ENCODE measurements around the gene SBF1. TPM values are rescaled to one million over a fixed set of nuclear protein-coding genes. Genes with fewer than 3 reads are reported as not detected.

Gene SBF1
- total RNA-seq, 3 donors from 2014 or later (not counting 1 experiment from before 2014, with no cell fraction given), result 235 to 284 (median 242) TPM

GRCh38 chr22:50517495-50518260, 42.8 kb upstream of the SBF1 start:
- Histone ChIP-seq H3K4me3 (ENCODE audit: low read length) (no peak overlapping the region), H3K4me1 (ENCODE audit: control insufficient read depth, insufficient read depth, low read length) (no peaks in the 10 kb centered on the region), H3K36me3 (ENCODE audit: control insufficient read depth, insufficient read depth, low read length) (peaks cover 44% of the 10 kb centered on the region), H3K27ac (ENCODE audit: low read length) (no peak overlapping the region), H3K27me3 (ENCODE audit: control insufficient read depth, insufficient read depth, low read length) (no peaks in the 10 kb centered on the region), H3K9me3 (ENCODE audit: control insufficient read depth, insufficient read depth, low read length) (no peaks in the 10 kb centered on the region)
- Mint-ChIP-seq H3K4me3 (no peak overlapping the region), H3K36me3 (no peaks in the 10 kb centered on the region), H3K27me3 (ENCODE audit: low read depth in 2 of 2) (no peaks in the 10 kb centered on the region), H3K9me3 (no peaks in the 10 kb centered on the region), H3K4me1 (peaks cover 13 to 15% of the 10 kb centered on the region in 2 donors), H3K27ac (no peak overlapping the region)
- TF ChIP-seq CTCF (IDR thresholded peaks at IDR 0.05), result no peak
- ATAC-seq (no peak), DNase-seq (no peak)
- 96% methylated on average over 20 of the region's 20 CpGs for WGBS (ENCODE audit: insufficient coverage)
- intact Hi-C loops (cut with micrococcal nuclease), result no loop called here

DNA sequence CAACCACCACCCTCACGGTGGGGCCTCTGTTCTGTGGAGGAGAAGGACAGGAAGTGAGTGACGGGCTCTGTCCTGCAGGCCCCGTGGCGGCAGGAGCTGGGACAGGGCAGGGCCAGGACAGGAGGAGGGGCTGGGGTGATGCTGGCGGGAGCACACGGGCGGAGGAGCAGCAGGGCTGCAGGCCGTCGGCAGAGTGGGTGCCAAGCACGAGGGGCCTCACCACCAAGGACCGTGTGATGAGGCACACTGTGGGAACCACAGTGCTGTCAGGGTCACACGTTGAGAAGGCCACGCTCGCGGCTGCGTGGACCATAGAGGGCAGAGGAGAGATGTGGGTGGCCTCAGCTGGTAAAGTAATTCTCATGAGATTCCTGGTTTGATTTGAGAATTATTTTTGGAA, 42.1 kb upstream of the SBF1 start:
- H3K9me3 Mint-ChIP-seq, result no peaks in the 10 kb centered on the region

GRCh38 chr22:50516068-50516467, 41.2 kb upstream of the SBF1 start:
- Histone ChIP-seq H3K4me3 (ENCODE audit: low read length) (no peak overlapping the region), H3K27ac (ENCODE audit: low read length) (no peak overlapping the region), H3K4me1 (ENCODE audit: control insufficient read depth, insufficient read depth, low read length) (no peaks in the 10 kb centered on the region), H3K27me3 (ENCODE audit: control insufficient read depth, insufficient read depth, low read length) (no peaks in the 10 kb centered on the region), H3K36me3 (ENCODE audit: control insufficient read depth, insufficient read depth, low read length) (peaks cover 31% of the 10 kb centered on the region), H3K9me3 (ENCODE audit: control insufficient read depth, insufficient read depth, low read length) (no peaks in the 10 kb centered on the region)
- Mint-ChIP-seq H3K4me3 (no peak overlapping the region), H3K27ac (no peak overlapping the region), H3K27me3 (ENCODE audit: low read depth in 2 of 2) (no peaks in the 10 kb centered on the region), H3K9me3 (no peaks in the 10 kb centered on the region), H3K36me3 (no peaks in the 10 kb centered on the region), H3K4me1 (peaks cover 15 to 19% of the 10 kb centered on the region in 2 donors)
- 95% methylated on average over 8 of the region's 8 CpGs for WGBS (ENCODE audit: insufficient coverage)
- DNase-seq, result no peak
- ATAC-seq, result no peak
- TF ChIP-seq CTCF (IDR thresholded peaks at IDR 0.05), result no peak
- intact Hi-C loops (cut with micrococcal nuclease), result no loop called here

More for the DNA sequence above, 42.1 kb upstream of the SBF1 start:
- H3K4me3 ChIP-seq (ENCODE audit: low read length), result no peak overlapping the region
- H3K27me3 Mint-ChIP-seq (ENCODE audit: low read depth in 2 of 2), result no peaks in the 10 kb centered on the region
- H3K27ac Mint-ChIP-seq, result no peak overlapping the region
- H3K4me1 Mint-ChIP-seq, result peaks cover 15 to 19% of the 10 kb centered on the region in 2 donors
- no peak for TF ChIP-seq CTCF (IDR thresholded peaks at IDR 0.05)
- no peaks in the 10 kb centered on the region for H3K9me3 ChIP-seq (ENCODE audit: control insufficient read depth, insufficient read depth, low read length)
- H3K36me3 Mint-ChIP-seq, result no peaks in the 10 kb centered on the region
- H3K36me3 ChIP-seq (ENCODE audit: control insufficient read depth, insufficient read depth, low read length), result peaks cover 36% of the 10 kb centered on the region
- intact Hi-C loops (cut with micrococcal nuclease), result no loop called here
- no peak for DNase-seq
- WGBS (ENCODE audit: insufficient coverage), result 91% methylated on average over 16 of the region's 16 CpGs
- no peak for ATAC-seq
- H3K27me3 ChIP-seq (ENCODE audit: control insufficient read depth, insufficient read depth, low read length), result no peaks in the 10 kb centered on the region
- no peak overlapping the region for H3K27ac ChIP-seq (ENCODE audit: low read length)
- no peak overlapping the region for H3K4me3 Mint-ChIP-seq
- H3K4me1 ChIP-seq (ENCODE audit: control insufficient read depth, insufficient read depth, low read length), result no peaks in the 10 kb centered on the region

GRCh38 chr22:50513175-50513574, 38.3 kb upstream of the SBF1 start:
- DNase-seq, result no peak
- Histone ChIP-seq H3K9me3 (ENCODE audit: control insufficient read depth, insufficient read depth, low read length) (no peaks in the 10 kb centered on the region), H3K4me3 (ENCODE audit: low read length) (no peak overlapping the region), H3K36me3 (ENCODE audit: control insufficient read depth, insufficient read depth, low read length) (peaks cover 17% of the 10 kb centered on the region), H3K4me1 (ENCODE audit: control insufficient read depth, insufficient read depth, low read length) (peaks cover 6% of the 10 kb centered on the region), H3K27ac (ENCODE audit: low read length) (no peak overlapping the region), H3K27me3 (ENCODE audit: control insufficient read depth, insufficient read depth, low read length) (no peaks in the 10 kb centered on the region)
- Mint-ChIP-seq H3K4me3 (no peak overlapping the region), H3K27ac (no peak overlapping the region), H3K36me3 (no peaks in the 10 kb centered on the region), H3K4me1 (peaks cover 30 to 32% of the 10 kb centered on the region in 2 donors), H3K9me3 (no peaks in the 10 kb centered on the region), H3K27me3 (ENCODE audit: low read depth in 2 of 2) (no peaks in the 10 kb centered on the region)
- intact Hi-C loops (cut with micrococcal nuclease), result no loop called here
- TF ChIP-seq CTCF (IDR thresholded peaks at IDR 0.05), result no peak
- 97% methylated on average over 15 of the region's 15 CpGs for WGBS (ENCODE audit: insufficient coverage)
- no peak for ATAC-seq
